GM18517 (cell line): ENCODE data around the gene FAF1.

ENCODE experiments used
- ATAC-seq: cut with Tn5 transposase; IDR thresholded peaks from one replicate; pipeline ENCODE4 v1.9.1; 2021; ENCODE audit warnings: mild to moderate bottlenecking, moderate library complexity; ENCODE audit not compliant: unreplicated experiment

The FAF1 gene

GRCh38 chr1:50508040-50508586, 452.0 kb downstream of the FAF1 start:
- ATAC-seq = no peak

- ATAC-seq = no peak
Measured at GRCh38 chr1:50505427-50505826, 454.6 kb downstream of the FAF1 start.

DNA sequence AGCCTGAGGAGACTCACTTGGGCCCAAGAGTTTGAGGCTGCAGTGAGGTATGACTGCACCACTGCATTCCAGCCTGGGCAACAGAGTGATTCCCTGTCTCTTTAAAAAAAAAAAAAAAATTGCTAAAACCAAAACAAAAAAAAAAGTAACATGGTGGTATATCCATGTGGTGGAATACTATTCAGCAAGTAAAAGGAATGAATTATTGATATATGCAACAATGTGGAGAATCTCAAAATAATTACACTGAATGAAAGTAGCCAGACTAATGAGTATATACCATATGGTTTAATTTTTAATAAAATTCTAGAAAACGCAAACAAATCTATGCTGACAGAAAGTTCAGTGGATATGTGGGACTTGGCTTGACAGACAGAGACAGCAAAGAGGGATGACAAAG, 456.6 kb downstream of the FAF1 start:
- ATAC-seq = no peak

DNA sequence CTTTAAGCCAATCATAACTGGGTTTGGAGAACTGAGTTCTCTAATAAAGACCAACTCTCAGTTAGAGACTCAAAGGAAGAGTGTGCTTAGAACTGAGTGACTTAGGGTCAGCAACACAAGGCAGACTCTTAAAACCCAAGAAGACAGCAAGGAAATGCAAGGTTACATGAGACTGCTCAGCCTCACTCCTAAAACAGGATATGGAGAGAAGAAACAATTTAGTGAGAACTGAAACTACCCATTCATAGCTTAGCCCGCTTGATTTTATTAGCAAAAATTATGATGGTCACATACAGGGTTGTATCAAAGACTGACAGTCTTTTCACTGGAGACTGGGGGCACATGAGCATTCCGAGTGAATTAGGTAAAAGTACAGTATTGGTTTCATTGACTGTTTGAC, 457.9 kb downstream of the FAF1 start:
- no peak for ATAC-seq

DNA sequence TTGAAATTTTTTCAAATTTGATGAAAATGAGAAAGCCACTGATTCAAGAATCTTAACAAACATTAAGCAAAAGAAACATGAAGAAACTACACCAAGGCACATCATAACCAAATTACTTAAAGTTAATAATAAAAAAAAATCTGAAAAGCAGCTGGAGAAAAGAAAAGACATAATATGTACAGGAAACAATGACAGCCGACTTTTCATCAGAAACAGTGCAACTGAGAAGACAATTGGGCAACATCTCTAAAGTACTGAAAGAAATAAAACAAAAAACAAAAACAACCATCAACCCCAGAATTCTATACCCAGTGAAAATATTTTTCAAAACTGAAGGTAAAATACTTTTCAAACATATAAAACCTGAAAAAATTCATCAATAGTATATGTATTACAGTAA, 463.1 kb downstream of the FAF1 start:
- ATAC-seq = no peak

DNA sequence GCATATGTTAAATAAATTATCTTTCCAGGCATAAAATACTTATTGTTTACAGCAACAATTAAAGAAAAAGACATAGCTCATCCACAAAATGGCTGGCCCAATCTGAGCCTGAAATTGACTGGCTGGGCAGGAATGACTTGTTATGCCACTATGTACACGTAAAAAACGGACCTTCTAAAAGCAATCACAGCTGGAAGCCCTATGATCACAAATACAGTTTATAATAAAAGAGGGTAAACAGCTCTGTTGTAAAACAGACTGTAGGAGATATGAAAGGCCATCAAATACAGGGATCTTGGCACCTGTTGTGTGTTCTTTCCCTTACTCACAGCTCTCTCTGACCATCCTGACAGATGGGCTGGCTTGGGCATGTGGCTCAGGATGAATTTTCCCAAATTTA, 466.4 kb downstream of the FAF1 start:
- ATAC-seq = no peak

- no peak for ATAC-seq
Measured at GRCh38 chr1:50492142-50492541, 467.9 kb downstream of the FAF1 start.

DNA sequence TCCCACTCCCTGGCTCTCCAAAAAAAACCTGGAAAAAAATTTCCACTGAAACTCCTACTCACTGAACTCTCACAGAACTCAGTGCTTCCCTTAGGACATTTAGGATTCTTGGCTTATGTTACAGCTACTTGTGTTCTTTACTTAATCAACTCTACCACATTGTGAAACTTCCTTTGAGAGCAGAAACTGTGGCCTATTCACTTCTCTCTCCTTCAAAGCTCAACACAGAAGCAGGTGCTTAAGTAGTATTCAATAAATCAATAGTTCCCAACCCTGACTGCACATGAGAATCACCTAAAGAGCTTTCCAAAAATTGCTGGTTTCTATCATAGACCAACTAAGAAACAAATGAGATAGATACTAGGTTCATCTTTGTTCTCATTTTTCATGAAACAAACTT, 468.9 kb downstream of the FAF1 start:
- no peak for ATAC-seq

DNA sequence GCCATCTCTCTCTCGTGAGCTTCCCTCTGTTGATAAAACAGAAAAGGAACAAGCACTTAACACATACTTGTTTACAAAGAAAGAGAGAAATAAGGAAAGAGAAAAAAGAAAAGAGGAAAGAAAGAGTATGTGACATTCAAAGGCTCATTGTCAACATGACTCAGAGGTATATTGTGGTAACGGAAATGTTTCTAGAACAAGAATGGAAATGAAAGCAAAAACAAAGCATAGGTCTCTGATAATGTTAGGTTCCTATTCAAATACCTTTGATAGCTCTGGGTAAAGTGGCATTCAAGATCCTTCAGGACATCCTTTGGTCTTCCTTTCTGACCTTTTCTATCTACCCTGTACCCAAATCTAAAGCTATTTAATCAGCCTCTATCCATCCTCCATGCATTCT, 469.4 kb downstream of the FAF1 start:
- no peak for ATAC-seq

DNA sequence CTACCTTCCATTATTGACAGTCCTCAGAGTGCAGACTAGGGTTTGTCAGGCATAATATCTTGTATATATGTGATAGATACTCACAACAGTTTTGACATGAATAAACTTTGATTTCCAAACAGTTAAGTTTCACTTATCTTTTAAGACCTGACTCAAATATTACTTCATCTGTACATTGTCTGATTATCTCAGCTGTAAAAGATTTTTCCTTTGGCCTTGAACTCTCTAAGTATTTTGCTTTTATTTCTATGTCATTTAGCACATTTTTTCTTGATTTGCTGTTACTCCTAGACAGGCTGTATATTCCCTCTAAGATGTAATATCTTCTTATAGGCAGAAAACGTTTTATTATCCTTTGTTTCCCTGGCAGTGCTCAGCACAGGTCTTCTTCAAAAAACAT, 471.2 kb downstream of the FAF1 start:
- no peak for ATAC-seq

GRCh38 chr1:50488356-50488755, 471.7 kb downstream of the FAF1 start:
- no peak for ATAC-seq

DNA sequence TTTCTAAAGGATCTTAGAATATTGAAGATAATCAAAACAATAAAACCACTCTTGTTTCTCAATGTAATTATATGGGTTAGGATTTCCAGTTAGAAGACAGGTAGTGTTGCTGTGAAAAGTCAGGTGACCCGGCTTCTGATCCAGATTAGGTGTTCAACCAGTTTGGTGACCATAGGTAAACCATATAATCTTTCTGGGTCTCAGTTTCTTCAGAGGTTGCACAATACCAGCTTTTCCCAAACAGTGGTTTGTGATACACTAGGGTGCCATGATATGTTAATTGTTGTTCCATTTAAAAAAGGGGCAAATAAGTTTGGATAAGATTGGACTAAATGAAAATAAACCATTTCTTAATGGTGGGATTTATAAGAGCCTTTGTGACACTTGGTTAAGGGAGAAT, 472.3 kb downstream of the FAF1 start:
- no peak for ATAC-seq

DNA sequence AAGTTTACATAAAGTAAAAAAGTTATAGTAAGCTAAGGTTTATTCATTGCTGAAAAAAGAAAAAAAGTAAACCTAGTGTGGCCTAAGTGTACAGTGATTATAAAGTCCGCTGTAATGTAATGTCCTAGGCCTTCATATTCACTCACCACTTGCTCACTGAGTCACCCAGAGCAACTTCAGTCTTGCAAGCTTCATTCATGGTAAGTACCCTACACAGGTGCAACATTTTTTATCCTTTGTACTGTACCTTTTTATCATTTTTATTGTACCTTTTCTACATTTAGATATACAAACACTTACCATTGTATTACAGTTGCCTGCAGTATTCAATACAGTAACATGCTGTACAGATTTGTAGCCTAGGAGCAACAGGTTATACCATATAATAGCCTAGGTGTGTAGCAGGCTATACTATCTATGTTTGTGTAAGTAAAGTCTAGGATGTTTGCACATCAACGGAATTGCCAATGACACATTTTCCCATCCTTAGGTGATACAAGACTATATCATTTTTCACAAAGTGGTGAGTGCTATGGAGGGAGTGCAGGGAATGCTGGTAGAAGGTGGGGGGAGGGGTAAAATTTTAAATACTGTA, 478.8 kb downstream of the FAF1 start:
- ATAC-seq = no peak

- ATAC-seq = peak; percentile 72
Measured at GRCh38 chr1:50476800-50477199, 483.3 kb downstream of the FAF1 start.

GRCh38 chr1:50474859-50475809, 484.9 kb downstream of the FAF1 start:
- no peak for ATAC-seq

- ATAC-seq = no peak
Measured at GRCh38 chr1:50473513-50473912, 486.6 kb downstream of the FAF1 start.

DNA sequence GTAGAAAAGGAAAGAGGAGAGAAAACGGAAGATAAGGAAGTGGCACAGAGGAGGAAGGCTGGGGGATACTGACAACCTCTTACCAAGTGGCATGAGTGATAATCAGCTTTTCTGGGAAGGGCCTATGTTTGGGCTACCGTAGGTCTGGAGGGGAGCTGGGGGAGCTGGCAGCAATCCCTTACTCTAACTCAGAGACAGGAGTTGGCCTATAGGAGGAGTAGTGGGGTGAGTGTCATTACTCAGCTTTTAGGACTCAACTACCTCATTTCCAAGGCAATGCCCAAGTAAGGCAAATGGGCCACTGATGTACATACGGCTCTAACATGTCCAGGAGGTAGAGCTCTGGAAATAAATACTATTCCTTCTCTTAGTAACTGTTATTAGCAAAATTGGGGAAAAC, 488.1 kb downstream of the FAF1 start:
- no peak for ATAC-seq

- no peak for ATAC-seq
Measured at GRCh38 chr1:50462964-50463363, 497.1 kb downstream of the FAF1 start.

- no peak for ATAC-seq
Measured at GRCh38 chr1:50458507-50458906, 501.6 kb downstream of the FAF1 start.

GRCh38 chr1:50454911-50455310, 505.2 kb downstream of the FAF1 start:
- ATAC-seq = no peak

DNA sequence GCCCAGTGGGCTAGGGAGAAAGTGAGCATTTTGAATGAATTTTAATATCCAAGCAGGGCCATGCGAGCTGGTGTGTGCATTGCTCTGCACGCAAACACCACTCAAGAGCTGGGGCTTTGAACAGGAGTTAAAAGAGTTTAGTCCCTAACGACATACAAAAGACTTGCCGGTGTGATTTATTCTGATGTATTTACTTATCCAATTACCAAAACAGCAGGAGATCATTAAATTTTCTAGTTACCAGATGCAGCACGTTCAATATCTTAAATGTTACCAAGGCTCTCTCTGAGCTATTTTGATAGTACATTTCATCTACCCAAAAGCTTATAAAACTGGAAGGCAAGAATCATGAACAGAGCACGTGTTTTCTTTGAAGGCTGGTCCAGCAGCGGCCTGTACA, 506.8 kb downstream of the FAF1 start:
- ATAC-seq = no peak

DNA sequence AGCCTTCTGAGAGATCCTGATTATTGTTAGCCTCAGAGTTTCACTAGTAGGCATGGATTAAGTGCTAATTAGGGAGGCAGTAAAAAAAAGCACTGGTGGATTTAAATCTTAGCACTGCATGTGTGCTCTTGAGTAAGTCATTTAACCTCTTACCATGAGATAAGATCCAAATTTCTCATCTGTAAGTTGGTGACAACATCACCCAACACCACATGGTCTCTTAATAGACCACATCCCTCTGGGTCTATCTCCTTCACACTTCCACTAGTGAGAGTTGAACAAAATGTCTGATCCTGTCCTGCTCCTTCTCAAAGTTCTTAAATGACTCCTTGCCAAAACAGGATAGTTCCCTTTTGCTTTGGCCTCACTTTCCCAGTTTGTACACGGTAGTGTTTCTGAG, 507.4 kb downstream of the FAF1 start:
- no peak for ATAC-seq
